ENCODE measurements around the gene CHADL.

CHADL gene

GRCh38 chr22:41204066-41204465 lies 36.7 kb downstream of the CHADL start:
- TF ChIP-seq CTCF (IDR thresholded peaks at IDR 0.05; ENCODE audit: insufficient read depth, low read length, missing control alignments), result no peak
- ChIA-PET POLR2A (no interaction called here), CTCF (no interaction called here)
- DNase-seq (ENCODE audit: low read depth, low spot score), result no peak
- H3K4me3 ChIP-seq (ENCODE audit: low read depth, low read length), result no peak overlapping the region

DNA sequence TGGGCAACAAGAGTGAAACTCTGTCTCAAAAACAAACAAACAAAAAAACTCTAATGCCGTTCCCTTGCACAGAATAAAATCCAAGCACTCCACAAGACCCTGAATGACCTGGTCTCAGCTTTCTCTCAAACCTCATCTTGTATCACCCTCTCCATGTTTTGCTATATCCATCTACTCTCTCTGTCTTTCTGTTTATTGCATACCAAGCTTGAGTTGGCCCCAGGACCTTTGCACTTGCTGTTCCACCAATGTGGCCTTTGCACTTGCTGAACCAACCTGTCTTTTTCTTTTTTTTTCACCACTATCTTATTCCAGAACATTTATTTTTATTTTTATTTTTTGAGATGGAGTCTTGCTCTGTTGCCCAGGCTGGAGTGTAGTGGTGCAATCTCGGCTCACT lies 37.6 kb downstream of the CHADL start:
- POLR2A ChIA-PET, result no interaction called here

DNA sequence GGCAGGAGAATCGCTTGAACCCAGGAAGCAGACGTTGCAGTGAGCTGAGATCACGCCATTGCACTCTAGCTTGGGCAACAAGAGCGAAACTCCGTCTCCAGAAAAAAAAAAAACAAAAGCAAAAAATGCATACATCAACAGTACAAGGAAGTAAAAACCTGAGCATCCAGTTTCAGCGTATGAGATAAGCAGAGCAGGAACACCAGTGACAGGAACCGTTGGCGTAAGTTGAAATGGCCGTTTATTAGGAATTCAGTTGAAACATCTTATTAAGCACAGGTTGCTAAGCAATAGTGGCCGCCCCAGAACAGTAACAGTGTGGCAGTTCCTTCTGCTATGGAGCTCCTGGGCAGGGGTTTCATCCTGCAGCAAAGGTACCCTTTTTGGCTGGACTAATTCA lies 39.6 kb downstream of the CHADL start:
- TF ChIP-seq CTCF (IDR thresholded peaks at IDR 0.05; ENCODE audit: insufficient read depth, low read length, missing control alignments), result no peak
- no peak for DNase-seq (ENCODE audit: low read depth, low spot score)
- CTCF ChIA-PET, result no interaction called here
- POLR2A ChIA-PET, result no interaction called here
- no peak overlapping the region for H3K4me3 ChIP-seq (ENCODE audit: low read depth, low read length)

More for the DNA sequence above, 37.6 kb downstream of the CHADL start:
- CTCF ChIA-PET, result interaction anchor here (1.1 kb wide), 1 partner anchor 281 kb away, joined by 3 read pairs; no protein-coding TSS in a partner anchor
- no peak overlapping the region for H3K4me3 ChIP-seq (ENCODE audit: low read depth, low read length)
- no peak for DNase-seq (ENCODE audit: low read depth, low spot score)
- TF ChIP-seq CTCF (IDR thresholded peaks at IDR 0.05; ENCODE audit: insufficient read depth, low read length, missing control alignments), result no peak

DNA sequence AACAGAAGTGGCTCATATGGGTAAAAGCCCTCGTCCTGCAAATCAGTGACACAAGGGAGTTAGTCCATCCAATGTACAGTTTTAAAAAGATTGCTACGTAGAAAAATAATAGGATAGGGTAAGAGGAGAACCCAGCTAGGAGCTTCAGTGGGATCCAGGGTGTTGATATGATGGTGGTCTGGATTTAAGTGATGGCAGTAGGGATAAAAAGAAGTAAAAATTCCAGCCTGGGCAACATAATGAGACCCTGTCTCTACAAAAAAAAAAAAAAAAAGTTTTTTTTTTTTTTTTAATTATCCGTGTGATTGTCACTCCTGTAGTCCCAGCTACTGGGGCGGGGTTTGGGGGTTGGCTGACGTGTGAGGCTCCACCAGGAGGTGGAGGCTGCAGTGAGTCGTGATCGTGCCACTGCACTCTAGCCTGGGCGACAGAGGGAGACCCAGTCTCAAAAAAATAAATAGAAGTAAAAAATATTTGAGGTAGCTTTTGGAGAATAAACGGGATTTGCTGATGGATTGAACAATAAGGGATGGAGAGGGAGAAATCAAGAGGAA lies 42.6 kb downstream of the CHADL start:
- ChIA-PET POLR2A (no interaction called here), CTCF (interaction anchor here (1.2 to 1.8 kb wide), 4 partner anchors 9 to 275 kb away, joined by 3 to 8 read pairs (median 5); no protein-coding TSS in a partner anchor)
- H3K4me3 ChIP-seq (ENCODE audit: low read depth, low read length), result peak overlapping the region; percentile 82
- DNase-seq (ENCODE audit: low read depth, low spot score), result no peak
- TF ChIP-seq CTCF (IDR thresholded peaks at IDR 0.05; ENCODE audit: insufficient read depth, low read length, missing control alignments), result no peak

- ChIA-PET CTCF (interaction anchor here (1.2 to 1.8 kb wide), 4 partner anchors 8 to 275 kb away, joined by 3 to 8 read pairs (median 5); no protein-coding TSS in a partner anchor), POLR2A (no interaction called here)
- TF ChIP-seq CTCF (IDR thresholded peaks at IDR 0.05; ENCODE audit: insufficient read depth, low read length, missing control alignments), result peak; percentile 28
- DNase-seq (ENCODE audit: low read depth, low spot score), result no peak
- peak overlapping the region; percentile 82 for H3K4me3 ChIP-seq (ENCODE audit: low read depth, low read length)
These were observed 43.4 kb downstream of the CHADL start for GRCh38 chr22:41197038-41197972.

- POLR2A ChIA-PET, result no interaction called here
- CTCF ChIA-PET, result no interaction called here
- TF ChIP-seq CTCF (IDR thresholded peaks at IDR 0.05; ENCODE audit: insufficient read depth, low read length, missing control alignments), result no peak
- H3K4me3 ChIP-seq (ENCODE audit: low read depth, low read length), result no peak overlapping the region
- no peak for DNase-seq (ENCODE audit: low read depth, low spot score)
These were observed 46.9 kb downstream of the CHADL start for GRCh38 chr22:41193829-41194228.

All from AG04449 (cell line).